Measurements from ENCODE around the gene OTOR.
A peak's percentile ranks its signal among the peaks of the same experiment; 100 is the strongest.

OTOR gene

GRCh38 chr20:16752082-16752481 lies 3.9 kb downstream of the OTOR start:
- no peak for DNase-seq

GRCh38 chr20:16752901-16753300 lies 4.7 kb downstream of the OTOR start:
- no peak for DNase-seq

GRCh38 chr20:16758454-16759180 lies 10.5 kb downstream of the OTOR start:
- no peak for DNase-seq

- no peak for DNase-seq
Measured at GRCh38 chr20:16759181-16759563, 11.0 kb downstream of the OTOR start.

- DNase-seq, result no peak
Measured at GRCh38 chr20:16760431-16761304, 12.5 kb downstream of the OTOR start.

GRCh38 chr20:16761305-16761829 lies 13.2 kb downstream of the OTOR start:
- DNase-seq, result peak; percentile 50 to 56

GRCh38 chr20:16764560-16764959 lies 16.4 kb downstream of the OTOR start:
- DNase-seq, result no peak

GRCh38 chr20:16771213-16771612 lies 23.1 kb downstream of the OTOR start:
- DNase-seq, result no peak

GRCh38 chr20:16775961-16776360 lies 27.8 kb downstream of the OTOR start:
- DNase-seq, result no peak

GRCh38 chr20:16777126-16777525 lies 29.0 kb downstream of the OTOR start:
- no peak for DNase-seq

GRCh38 chr20:16778159-16778558 lies 30.0 kb downstream of the OTOR start:
- DNase-seq, result no peak

GRCh38 chr20:16781496-16781895 lies 33.3 kb downstream of the OTOR start:
- no peak for DNase-seq

- DNase-seq, result no peak
Measured at GRCh38 chr20:16785226-16785625, 37.1 kb downstream of the OTOR start.
